Measurements from ENCODE around the gene SLC22A2. TPM values are rescaled to one million over a fixed set of nuclear protein-coding genes. Genes with fewer than 3 reads are reported as not detected.
A peak's percentile ranks its signal among the peaks of the same experiment; 100 is the strongest.

Gene SLC22A2
- total and polyA plus RNA-seq, 4 experiments from 2014 or later: not detected

- Mint-ChIP-seq H3K27ac (no peak overlapping the region), H3K4me1 (peaks cover 0 to 6% (median 0%) of the 10 kb centered on the region in 4 donors), H3K4me3 (no peak overlapping the region), H3K27me3 (peaks cover 6 to 9% of the 10 kb centered on the region in 2 donors), H3K9me3 (peaks cover 0 to 8% (median 0%) of the 10 kb centered on the region in 8 donors), H3K36me3 (no peaks in the 10 kb centered on the region)
- no peak overlapping the region for H3K27ac ChIP-seq (ENCODE audit: low read depth, low read length)
- intact Hi-C loops (cut with micrococcal nuclease): no loop called here
- H3K36me3 ChIP-seq (ENCODE audit: insufficient read depth, low read length): no peaks in the 10 kb centered on the region
- ChIA-PET CTCF (ENCODE audit: partially characterized antibody) (interaction anchor here (1.4 kb wide), 1 partner anchor 13 kb away, joined by 3 read pairs; no protein-coding TSS in a partner anchor), POLR2A (ENCODE audit: partially characterized antibody) (no interaction called here)
- H3K4me3 ChIP-seq (ENCODE audit: low read length in 2 of 2): no peak overlapping the region
- DNase-seq: no peak
- H3K27me3 ChIP-seq (ENCODE audit: insufficient read depth, low read length): no peaks in the 10 kb centered on the region
- no peaks in the 10 kb centered on the region for H3K9me3 ChIP-seq (ENCODE audit: control insufficient read depth in 1 of 2, low read length in 2 of 2)
- no peaks in the 10 kb centered on the region for H3K4me1 ChIP-seq (ENCODE audit: insufficient read depth, low read length)
These were observed 39.5 kb upstream of the SLC22A2 start for GRCh38 chr6:160298121-160298520.

- peaks cover 0 to 6% (median 0%) of the 10 kb centered on the region in 4 donors for H3K4me1 Mint-ChIP-seq
- H3K9me3 Mint-ChIP-seq: peaks cover 0 to under 1% (median 0%) of the 10 kb centered on the region in 8 donors
- DNase-seq: no peak
- no peaks in the 10 kb centered on the region for H3K36me3 Mint-ChIP-seq
- H3K4me1 ChIP-seq (ENCODE audit: insufficient read depth, low read length): no peaks in the 10 kb centered on the region
- intact Hi-C loops (cut with micrococcal nuclease): no loop called here
- no peak overlapping the region for H3K4me3 ChIP-seq (ENCODE audit: low read length in 2 of 2)
- ChIA-PET POLR2A (ENCODE audit: partially characterized antibody) (no interaction called here), CTCF (ENCODE audit: partially characterized antibody) (no interaction called here)
- H3K27me3 Mint-ChIP-seq: peaks cover 6 to 9% of the 10 kb centered on the region in 2 donors
- H3K9me3 ChIP-seq (ENCODE audit: control insufficient read depth in 1 of 2, low read length in 2 of 2): no peaks in the 10 kb centered on the region
- no peaks in the 10 kb centered on the region for H3K36me3 ChIP-seq (ENCODE audit: insufficient read depth, low read length)
- no peak overlapping the region for H3K27ac Mint-ChIP-seq
- H3K27me3 ChIP-seq (ENCODE audit: insufficient read depth, low read length): no peaks in the 10 kb centered on the region
- no peak overlapping the region for H3K4me3 Mint-ChIP-seq
- no peak overlapping the region for H3K27ac ChIP-seq (ENCODE audit: low read depth, low read length)
These were observed 38.7 kb upstream of the SLC22A2 start for GRCh38 chr6:160297310-160297709.

- POLR2A ChIA-PET (ENCODE audit: partially characterized antibody): no interaction called here
- H3K36me3 Mint-ChIP-seq: no peaks in the 10 kb centered on the region
These were observed 35.2 kb upstream of the SLC22A2 start for GRCh38 chr6:160293844-160294243.

GRCh38 chr6:160285541-160286105 is 27.0 kb upstream of the SLC22A2 start:
- ChIA-PET POLR2A (ENCODE audit: partially characterized antibody) (no interaction called here), CTCF (ENCODE audit: partially characterized antibody) (interaction anchor here (0.9 kb wide), 1 partner anchor 13 kb away, joined by 3 read pairs; no protein-coding TSS in a partner anchor)
- H3K27me3 Mint-ChIP-seq: peaks cover 18 to 26% of the 10 kb centered on the region in 2 donors
- Histone ChIP-seq H3K4me1 (ENCODE audit: insufficient read depth, low read length) (no peaks in the 10 kb centered on the region), H3K36me3 (ENCODE audit: insufficient read depth, low read length) (no peaks in the 10 kb centered on the region), H3K27me3 (ENCODE audit: insufficient read depth, low read length) (no peaks in the 10 kb centered on the region), H3K27ac (ENCODE audit: low read depth, low read length) (no peak overlapping the region), H3K4me3 (ENCODE audit: low read length in 2 of 2) (no peak overlapping the region), H3K9me3 (ENCODE audit: control insufficient read depth in 1 of 2, low read length in 2 of 2) (no peaks in the 10 kb centered on the region)
- no peaks in the 10 kb centered on the region for H3K4me1 Mint-ChIP-seq
- H3K4me3 Mint-ChIP-seq: peak overlapping the region in 1 of 8 donors; percentile 43
- no peaks in the 10 kb centered on the region for H3K36me3 Mint-ChIP-seq
- peaks cover 0 to 5% (median under 1%) of the 10 kb centered on the region in 8 donors for H3K9me3 Mint-ChIP-seq
- DNase-seq: no peak
- intact Hi-C loops (cut with micrococcal nuclease): no loop called here
- H3K27ac Mint-ChIP-seq: no peak overlapping the region

More at GRCh38 chr6:160293844-160294243, 35.2 kb upstream of the SLC22A2 start:
- no peaks in the 10 kb centered on the region for H3K36me3 ChIP-seq (ENCODE audit: insufficient read depth, low read length)
- no peaks in the 10 kb centered on the region for H3K9me3 Mint-ChIP-seq
- intact Hi-C loops (cut with micrococcal nuclease): no loop called here
- H3K27ac ChIP-seq (ENCODE audit: low read depth, low read length): no peak overlapping the region
- no peak overlapping the region for H3K27ac Mint-ChIP-seq
- no peaks in the 10 kb centered on the region for H3K27me3 ChIP-seq (ENCODE audit: insufficient read depth, low read length)
- no peak overlapping the region for H3K4me3 Mint-ChIP-seq
- CTCF ChIA-PET (ENCODE audit: partially characterized antibody): no interaction called here
- DNase-seq: no peak
- H3K4me1 ChIP-seq (ENCODE audit: insufficient read depth, low read length): no peaks in the 10 kb centered on the region
- H3K27me3 Mint-ChIP-seq: peaks cover 12 to 23% of the 10 kb centered on the region in 2 donors
- H3K9me3 ChIP-seq (ENCODE audit: control insufficient read depth in 1 of 2, low read length in 2 of 2): no peaks in the 10 kb centered on the region
- H3K4me3 ChIP-seq (ENCODE audit: low read length in 2 of 2): no peak overlapping the region
- H3K4me1 Mint-ChIP-seq: no peaks in the 10 kb centered on the region

- Mint-ChIP-seq H3K36me3 (no peaks in the 10 kb centered on the region), H3K27me3 (peaks cover 17 to 24% of the 10 kb centered on the region in 2 donors), H3K27ac (no peak overlapping the region), H3K4me1 (peaks cover 0 to under 1% (median 0%) of the 10 kb centered on the region in 4 donors), H3K4me3 (no peak overlapping the region), H3K9me3 (peaks cover 0 to 9% (median under 1%) of the 10 kb centered on the region in 8 donors)
- Histone ChIP-seq H3K27me3 (ENCODE audit: insufficient read depth, low read length) (no peaks in the 10 kb centered on the region), H3K4me1 (ENCODE audit: insufficient read depth, low read length) (no peaks in the 10 kb centered on the region), H3K36me3 (ENCODE audit: insufficient read depth, low read length) (no peaks in the 10 kb centered on the region), H3K27ac (ENCODE audit: low read depth, low read length) (no peak overlapping the region), H3K9me3 (ENCODE audit: control insufficient read depth in 1 of 2, low read length in 2 of 2) (no peaks in the 10 kb centered on the region), H3K4me3 (ENCODE audit: low read length in 2 of 2) (no peak overlapping the region)
- intact Hi-C loops (cut with micrococcal nuclease): no loop called here
- POLR2A ChIA-PET (ENCODE audit: partially characterized antibody): no interaction called here
- no peak for DNase-seq
- CTCF ChIA-PET (ENCODE audit: partially characterized antibody): interaction anchor here (0.9 kb wide), 1 partner anchor 14 kb away, joined by 3 read pairs; no protein-coding TSS in a partner anchor
These were observed 26.0 kb upstream of the SLC22A2 start for GRCh38 chr6:160284575-160284974.

GRCh38 chr6:160282444-160282843 is 23.8 kb upstream of the SLC22A2 start:
- Histone ChIP-seq H3K27ac (ENCODE audit: low read depth, low read length) (no peak overlapping the region), H3K27me3 (ENCODE audit: insufficient read depth, low read length) (no peaks in the 10 kb centered on the region), H3K36me3 (ENCODE audit: insufficient read depth, low read length) (no peaks in the 10 kb centered on the region), H3K4me3 (ENCODE audit: low read length in 2 of 2) (no peak overlapping the region), H3K9me3 (ENCODE audit: control insufficient read depth in 1 of 2, low read length in 2 of 2) (no peaks in the 10 kb centered on the region), H3K4me1 (ENCODE audit: insufficient read depth, low read length) (no peaks in the 10 kb centered on the region)
- Mint-ChIP-seq H3K27ac (no peak overlapping the region), H3K4me3 (no peak overlapping the region), H3K4me1 (peaks cover 0 to 1% (median 0%) of the 10 kb centered on the region in 4 donors), H3K36me3 (no peaks in the 10 kb centered on the region), H3K27me3 (peaks cover 17 to 20% of the 10 kb centered on the region in 2 donors), H3K9me3 (peaks cover 0 to 9% (median under 1%) of the 10 kb centered on the region in 8 donors)
- ChIA-PET CTCF (ENCODE audit: partially characterized antibody) (no interaction called here), POLR2A (ENCODE audit: partially characterized antibody) (no interaction called here)
- DNase-seq: no peak
- intact Hi-C loops (cut with micrococcal nuclease): no loop called here

GRCh38 chr6:160279850-160280249 is 21.2 kb upstream of the SLC22A2 start:
- no peaks in the 10 kb centered on the region for H3K27me3 ChIP-seq (ENCODE audit: insufficient read depth, low read length)
- CTCF ChIA-PET (ENCODE audit: partially characterized antibody): no interaction called here
- no peaks in the 10 kb centered on the region for H3K36me3 ChIP-seq (ENCODE audit: insufficient read depth, low read length)
- intact Hi-C loops (cut with micrococcal nuclease): no loop called here
- DNase-seq: no peak
- Mint-ChIP-seq H3K36me3 (no peaks in the 10 kb centered on the region), H3K27me3 (peaks cover 3 to 6% of the 10 kb centered on the region in 2 donors), H3K27ac (no peak overlapping the region), H3K9me3 (peaks cover 0 to 8% (median 0%) of the 10 kb centered on the region in 8 donors), H3K4me1 (peaks cover 0 to 1% (median 0%) of the 10 kb centered on the region in 4 donors), H3K4me3 (no peak overlapping the region)
- no peaks in the 10 kb centered on the region for H3K9me3 ChIP-seq (ENCODE audit: control insufficient read depth in 1 of 2, low read length in 2 of 2)
- no peaks in the 10 kb centered on the region for H3K4me1 ChIP-seq (ENCODE audit: insufficient read depth, low read length)
- no peak overlapping the region for H3K27ac ChIP-seq (ENCODE audit: low read depth, low read length)
- no peak overlapping the region for H3K4me3 ChIP-seq (ENCODE audit: low read length in 2 of 2)
- POLR2A ChIA-PET (ENCODE audit: partially characterized antibody): no interaction called here
